WTC11 (cell line): ENCODE data around the gene ATXN7. TPM values are rescaled to one million over a fixed set of nuclear protein-coding genes. Genes with fewer than 3 reads are reported as not detected.

Experiments used
- ATAC-seq: fragments of 200-7000 bp; cut with Tn5 transposase; 2 replicates; pipeline ENCODE4 v1.10.0; 2021; ENCODE audit warnings: mild to moderate bottlenecking, moderate library complexity
- CTCF ChIA-PET: fragments of 300-600 bp; sonication (Branson Sonifier 250); formaldehyde crosslinking; loops from one replicate; lab custom pipeline; 2021; ENCODE audit warnings: antibody characterized with exemption; lab: Charles Lee
- POLR2A ChIA-PET: fragments of 350-600 bp; sonication (Branson Sonifier 250); formaldehyde crosslinking; loops from one replicate; lab custom pipeline; 2021; ENCODE audit warnings: antibody characterized with exemption; lab: Charles Lee
- DNase-seq: peaks from one replicate; pipeline ENCODE4 v3.0.0; 2021; ENCODE audit warnings: low spot score
- H3K27ac Mint-ChIP-seq: 2 replicates; pipeline ENCODE4 v1.8.0; 2021; ENCODE audit warnings: mixed read lengths
- H3K27me3 Mint-ChIP-seq: 2 replicates; pipeline ENCODE4 v1.8.0; 2021; ENCODE audit warnings: low read depth, mild to moderate bottlenecking, moderate library complexity, mixed read lengths
- H3K36me3 Mint-ChIP-seq: 2 replicates; pipeline ENCODE4 v1.8.0; 2021; ENCODE audit warnings: mixed read lengths
- H3K4me1 Mint-ChIP-seq: 2 replicates; pipeline ENCODE4 v1.8.0; 2022; ENCODE audit warnings: mixed read lengths
- H3K4me3 Mint-ChIP-seq: 2 replicates; pipeline ENCODE4 v1.8.0; 2021; ENCODE audit warnings: mild to moderate bottlenecking, moderate library complexity, mixed read lengths
- H3K9me3 Mint-ChIP-seq: 2 replicates; pipeline ENCODE4 v1.8.0; 2021; ENCODE audit warnings: mixed read lengths
- EMX1 ChIP-seq: fragments of 250-450 bp; sonication (Bioruptor Pico); IDR thresholded peaks from 2 replicates; pipeline ENCODE4 v1.8.0; 2021; ENCODE audit warnings: mild to moderate bottlenecking
- HMGA2 ChIP-seq: fragments of 250-450 bp; sonication (Bioruptor Pico); IDR thresholded peaks from 2 replicates; pipeline ENCODE4 v1.4.0; 2021; ENCODE audit warnings: mild to moderate bottlenecking, moderate library complexity
- RORB ChIP-seq: fragments of 250-450 bp; sonication (Bioruptor Pico); IDR thresholded peaks from 2 replicates; pipeline ENCODE4 v1.9.0; 2021; ENCODE audit warnings: mild to moderate bottlenecking
- SMAD3 ChIP-seq: sonication (generic); formaldehyde crosslinking; IDR thresholded peaks from 2 replicates; pipeline ENCODE4 v1.8.0; 2022; ENCODE audit warnings: missing genetic modification reagents, mild to moderate bottlenecking, borderline replicate concordance
- TCF7 ChIP-seq: sonication (generic); formaldehyde crosslinking; IDR thresholded peaks from 2 replicates; pipeline ENCODE4 v1.8.0; 2022; ENCODE audit warnings: mild to moderate bottlenecking, low read depth, missing genetic modification reagents, moderate library complexity
- total RNA-seq: library from RNA; stranded (reverse); gene quantifications from 3 replicates; pipeline ENCODE4 v1.2.3, GENCODE V29; 2021
- TF ChIP-seq, protein P1 (sequence below): sonication (generic); formaldehyde crosslinking; IDR thresholded peaks from 2 replicates; pipeline ENCODE4 v1.8.0; 2023; ENCODE audit warnings: missing genetic modification reagents
- TF ChIP-seq, protein P2 (sequence below): sonication (generic); formaldehyde crosslinking; conservative IDR thresholded peaks from 2 replicates; pipeline ENCODE4 v1.8.1; 2022; ENCODE audit warnings: mild to moderate bottlenecking, missing genetic modification reagents
- TF ChIP-seq, protein P3 (sequence below): sonication (generic); formaldehyde crosslinking; conservative IDR thresholded peaks from 2 replicates; pipeline ENCODE4 v1.8.1; 2023; ENCODE audit warnings: mild to moderate bottlenecking, low read depth, missing genetic modification reagents, moderate library complexity
- TF ChIP-seq, protein P4 (sequence below): sonication (generic); formaldehyde crosslinking; IDR thresholded peaks from 2 replicates; pipeline ENCODE4 v1.8.0; 2022; ENCODE audit warnings: mild to moderate bottlenecking, missing genetic modification reagents
- TF ChIP-seq, protein P5 (sequence below): sonication (generic); formaldehyde crosslinking; IDR thresholded peaks from 2 replicates; pipeline ENCODE4 v1.8.1; 2023; ENCODE audit warnings: mild to moderate bottlenecking, missing genetic modification reagents
- TF ChIP-seq, protein P6 (sequence below): sonication (generic); formaldehyde crosslinking; IDR thresholded peaks from 2 replicates; pipeline ENCODE4 v1.8.1; 2022; ENCODE audit warnings: mild to moderate bottlenecking, missing genetic modification reagents, moderate library complexity, borderline replicate concordance
- TF ChIP-seq, protein P7 (sequence below): sonication (generic); formaldehyde crosslinking; IDR thresholded peaks from 2 replicates; pipeline ENCODE4 v1.8.1; 2022; ENCODE audit warnings: missing genetic modification reagents, borderline replicate concordance
- TF ChIP-seq, protein P8 (sequence below): sonication (generic); formaldehyde crosslinking; IDR thresholded peaks from 2 replicates; pipeline ENCODE4 v1.8.1; 2023; ENCODE audit warnings: mild to moderate bottlenecking, moderate library complexity, missing genetic modification reagents

ATXN7 gene
- total RNA-seq, 1 experiment from 2014 or later: 11.7 TPM

DNA sequence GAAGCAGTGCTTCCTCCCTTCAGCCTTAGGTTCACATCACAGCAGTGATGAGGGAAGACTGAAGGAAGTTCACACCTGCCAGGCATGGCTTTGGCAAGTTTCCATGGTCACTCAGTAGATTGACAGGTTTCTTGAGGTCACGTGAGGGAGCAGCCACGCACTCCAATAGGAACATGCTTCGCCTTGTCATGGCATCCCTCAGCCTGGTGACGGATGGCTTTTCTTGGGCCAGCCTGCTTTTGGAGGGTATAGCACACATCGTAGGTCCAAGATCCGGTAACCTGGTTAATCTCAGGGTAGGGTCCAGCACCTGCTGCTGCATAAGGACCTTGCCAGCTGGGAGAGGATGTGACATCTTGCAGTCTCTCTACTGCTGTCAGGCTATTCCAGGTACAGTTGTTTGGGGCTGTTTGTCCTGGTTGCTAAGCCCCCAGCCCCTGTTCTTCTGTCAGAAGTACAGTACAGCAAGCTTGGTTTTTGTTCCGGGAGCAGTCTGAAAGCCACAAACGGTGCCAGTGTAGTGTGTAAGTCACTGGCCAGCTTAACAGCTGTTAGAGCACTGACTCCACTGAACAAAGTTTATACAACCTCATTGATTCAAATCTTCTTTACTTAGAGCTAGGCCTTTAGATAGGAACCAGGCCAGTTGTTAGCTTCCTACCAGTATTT lies 117.3 kb downstream of the ATXN7 start:
- ChIA-PET POLR2A (no interaction called here), CTCF (no interaction called here)
- no peaks in the 10 kb centered on the region for H3K4me1 Mint-ChIP-seq
- no peak overlapping the region for H3K27ac Mint-ChIP-seq
- TF ChIP-seq, protein P1, sequence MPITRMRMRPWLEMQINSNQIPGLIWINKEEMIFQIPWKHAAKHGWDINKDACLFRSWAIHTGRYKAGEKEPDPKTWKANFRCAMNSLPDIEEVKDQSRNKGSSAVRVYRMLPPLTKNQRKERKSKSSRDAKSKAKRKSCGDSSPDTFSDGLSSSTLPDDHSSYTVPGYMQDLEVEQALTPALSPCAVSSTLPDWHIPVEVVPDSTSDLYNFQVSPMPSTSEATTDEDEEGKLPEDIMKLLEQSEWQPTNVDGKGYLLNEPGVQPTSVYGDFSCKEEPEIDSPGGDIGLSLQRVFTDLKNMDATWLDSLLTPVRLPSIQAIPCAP: no peak
- TF ChIP-seq, protein P2, sequence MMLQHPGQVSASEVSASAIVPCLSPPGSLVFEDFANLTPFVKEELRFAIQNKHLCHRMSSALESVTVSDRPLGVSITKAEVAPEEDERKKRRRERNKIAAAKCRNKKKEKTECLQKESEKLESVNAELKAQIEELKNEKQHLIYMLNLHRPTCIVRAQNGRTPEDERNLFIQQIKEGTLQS (CRISPR knock-in tag): no peak
- no peak for TF ChIP-seq EMX1
- TF ChIP-seq, protein P3, sequence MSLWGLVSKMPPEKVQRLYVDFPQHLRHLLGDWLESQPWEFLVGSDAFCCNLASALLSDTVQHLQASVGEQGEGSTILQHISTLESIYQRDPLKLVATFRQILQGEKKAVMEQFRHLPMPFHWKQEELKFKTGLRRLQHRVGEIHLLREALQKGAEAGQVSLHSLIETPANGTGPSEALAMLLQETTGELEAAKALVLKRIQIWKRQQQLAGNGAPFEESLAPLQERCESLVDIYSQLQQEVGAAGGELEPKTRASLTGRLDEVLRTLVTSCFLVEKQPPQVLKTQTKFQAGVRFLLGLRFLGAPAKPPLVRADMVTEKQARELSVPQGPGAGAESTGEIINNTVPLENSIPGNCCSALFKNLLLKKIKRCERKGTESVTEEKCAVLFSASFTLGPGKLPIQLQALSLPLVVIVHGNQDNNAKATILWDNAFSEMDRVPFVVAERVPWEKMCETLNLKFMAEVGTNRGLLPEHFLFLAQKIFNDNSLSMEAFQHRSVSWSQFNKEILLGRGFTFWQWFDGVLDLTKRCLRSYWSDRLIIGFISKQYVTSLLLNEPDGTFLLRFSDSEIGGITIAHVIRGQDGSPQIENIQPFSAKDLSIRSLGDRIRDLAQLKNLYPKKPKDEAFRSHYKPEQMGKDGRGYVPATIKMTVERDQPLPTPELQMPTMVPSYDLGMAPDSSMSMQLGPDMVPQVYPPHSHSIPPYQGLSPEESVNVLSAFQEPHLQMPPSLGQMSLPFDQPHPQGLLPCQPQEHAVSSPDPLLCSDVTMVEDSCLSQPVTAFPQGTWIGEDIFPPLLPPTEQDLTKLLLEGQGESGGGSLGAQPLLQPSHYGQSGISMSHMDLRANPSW (CRISPR knock-in tag): no peak
- TF ChIP-seq, protein P4, sequence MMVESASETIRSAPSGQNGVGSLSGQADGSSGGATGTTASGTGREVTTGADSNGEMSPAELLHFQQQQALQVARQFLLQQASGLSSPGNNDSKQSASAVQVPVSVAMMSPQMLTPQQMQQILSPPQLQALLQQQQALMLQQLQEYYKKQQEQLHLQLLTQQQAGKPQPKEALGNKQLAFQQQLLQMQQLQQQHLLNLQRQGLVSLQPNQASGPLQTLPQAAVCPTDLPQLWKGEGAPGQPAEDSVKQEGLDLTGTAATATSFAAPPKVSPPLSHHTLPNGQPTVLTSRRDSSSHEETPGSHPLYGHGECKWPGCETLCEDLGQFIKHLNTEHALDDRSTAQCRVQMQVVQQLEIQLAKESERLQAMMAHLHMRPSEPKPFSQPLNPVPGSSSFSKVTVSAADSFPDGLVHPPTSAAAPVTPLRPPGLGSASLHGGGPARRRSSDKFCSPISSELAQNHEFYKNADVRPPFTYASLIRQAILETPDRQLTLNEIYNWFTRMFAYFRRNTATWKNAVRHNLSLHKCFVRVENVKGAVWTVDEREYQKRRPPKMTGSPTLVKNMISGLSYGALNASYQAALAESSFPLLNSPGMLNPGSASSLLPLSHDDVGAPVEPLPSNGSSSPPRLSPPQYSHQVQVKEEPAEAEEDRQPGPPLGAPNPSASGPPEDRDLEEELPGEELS (CRISPR knock-in tag): no peak
- ATAC-seq (no peak), DNase-seq (no peak)
- H3K27me3 Mint-ChIP-seq: no peaks in the 10 kb centered on the region
- no peak overlapping the region for H3K4me3 Mint-ChIP-seq
- H3K9me3 Mint-ChIP-seq: no peaks in the 10 kb centered on the region
- H3K36me3 Mint-ChIP-seq: peaks cover 13% of the 10 kb centered on the region

DNA sequence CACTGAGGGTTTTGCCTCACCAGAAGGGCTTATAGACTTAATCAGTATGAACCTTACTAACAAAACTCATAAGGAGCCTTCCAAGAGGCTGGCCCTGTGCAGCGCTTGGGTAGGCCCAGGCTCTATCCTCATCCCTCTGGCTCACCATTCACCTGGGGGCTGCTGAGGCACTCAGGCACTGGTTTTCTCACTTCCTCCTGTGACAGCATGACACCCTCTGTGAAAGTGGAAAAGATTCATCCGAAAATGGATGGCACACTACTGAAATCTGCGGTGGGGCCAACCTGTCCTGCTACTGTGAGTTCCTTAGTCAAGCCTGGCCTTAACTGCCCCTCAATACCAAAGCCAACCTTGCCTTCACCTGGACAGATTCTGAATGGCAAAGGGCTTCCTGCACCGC lies 118.3 kb downstream of the ATXN7 start:
- H3K27ac Mint-ChIP-seq: no peak overlapping the region
- no peak for ATAC-seq
- DNase-seq: no peak
- CTCF ChIA-PET: no interaction called here
- H3K36me3 Mint-ChIP-seq: peaks cover 13% of the 10 kb centered on the region
- TF ChIP-seq, protein P2 (CRISPR knock-in tag): no peak
- TF ChIP-seq, protein P5, sequence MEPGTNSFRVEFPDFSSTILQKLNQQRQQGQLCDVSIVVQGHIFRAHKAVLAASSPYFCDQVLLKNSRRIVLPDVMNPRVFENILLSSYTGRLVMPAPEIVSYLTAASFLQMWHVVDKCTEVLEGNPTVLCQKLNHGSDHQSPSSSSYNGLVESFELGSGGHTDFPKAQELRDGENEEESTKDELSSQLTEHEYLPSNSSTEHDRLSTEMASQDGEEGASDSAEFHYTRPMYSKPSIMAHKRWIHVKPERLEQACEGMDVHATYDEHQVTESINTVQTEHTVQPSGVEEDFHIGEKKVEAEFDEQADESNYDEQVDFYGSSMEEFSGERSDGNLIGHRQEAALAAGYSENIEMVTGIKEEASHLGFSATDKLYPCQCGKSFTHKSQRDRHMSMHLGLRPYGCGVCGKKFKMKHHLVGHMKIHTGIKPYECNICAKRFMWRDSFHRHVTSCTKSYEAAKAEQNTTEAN: no peak
- TF ChIP-seq SMAD3 (CRISPR knock-in tag): no peak
- no peak for TF ChIP-seq EMX1
- TF ChIP-seq, protein P6, sequence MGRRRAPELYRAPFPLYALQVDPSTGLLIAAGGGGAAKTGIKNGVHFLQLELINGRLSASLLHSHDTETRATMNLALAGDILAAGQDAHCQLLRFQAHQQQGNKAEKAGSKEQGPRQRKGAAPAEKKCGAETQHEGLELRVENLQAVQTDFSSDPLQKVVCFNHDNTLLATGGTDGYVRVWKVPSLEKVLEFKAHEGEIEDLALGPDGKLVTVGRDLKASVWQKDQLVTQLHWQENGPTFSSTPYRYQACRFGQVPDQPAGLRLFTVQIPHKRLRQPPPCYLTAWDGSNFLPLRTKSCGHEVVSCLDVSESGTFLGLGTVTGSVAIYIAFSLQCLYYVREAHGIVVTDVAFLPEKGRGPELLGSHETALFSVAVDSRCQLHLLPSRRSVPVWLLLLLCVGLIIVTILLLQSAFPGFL (CRISPR knock-in tag): no peak
- TF ChIP-seq RORB (CRISPR knock-in tag): no peak
- TF ChIP-seq, protein P7, sequence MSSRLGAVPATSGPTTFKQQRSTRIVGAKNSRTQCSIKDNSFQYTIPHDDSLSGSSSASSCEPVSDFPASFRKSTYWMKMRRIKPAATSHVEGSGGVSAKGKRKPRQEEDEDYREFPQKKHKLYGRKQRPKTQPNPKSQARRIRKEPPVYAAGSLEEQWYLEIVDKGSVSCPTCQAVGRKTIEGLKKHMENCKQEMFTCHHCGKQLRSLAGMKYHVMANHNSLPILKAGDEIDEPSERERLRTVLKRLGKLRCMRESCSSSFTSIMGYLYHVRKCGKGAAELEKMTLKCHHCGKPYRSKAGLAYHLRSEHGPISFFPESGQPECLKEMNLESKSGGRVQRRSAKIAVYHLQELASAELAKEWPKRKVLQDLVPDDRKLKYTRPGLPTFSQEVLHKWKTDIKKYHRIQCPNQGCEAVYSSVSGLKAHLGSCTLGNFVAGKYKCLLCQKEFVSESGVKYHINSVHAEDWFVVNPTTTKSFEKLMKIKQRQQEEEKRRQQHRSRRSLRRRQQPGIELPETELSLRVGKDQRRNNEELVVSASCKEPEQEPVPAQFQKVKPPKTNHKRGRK (CRISPR knock-in tag): no peak
- TF ChIP-seq, protein P8, sequence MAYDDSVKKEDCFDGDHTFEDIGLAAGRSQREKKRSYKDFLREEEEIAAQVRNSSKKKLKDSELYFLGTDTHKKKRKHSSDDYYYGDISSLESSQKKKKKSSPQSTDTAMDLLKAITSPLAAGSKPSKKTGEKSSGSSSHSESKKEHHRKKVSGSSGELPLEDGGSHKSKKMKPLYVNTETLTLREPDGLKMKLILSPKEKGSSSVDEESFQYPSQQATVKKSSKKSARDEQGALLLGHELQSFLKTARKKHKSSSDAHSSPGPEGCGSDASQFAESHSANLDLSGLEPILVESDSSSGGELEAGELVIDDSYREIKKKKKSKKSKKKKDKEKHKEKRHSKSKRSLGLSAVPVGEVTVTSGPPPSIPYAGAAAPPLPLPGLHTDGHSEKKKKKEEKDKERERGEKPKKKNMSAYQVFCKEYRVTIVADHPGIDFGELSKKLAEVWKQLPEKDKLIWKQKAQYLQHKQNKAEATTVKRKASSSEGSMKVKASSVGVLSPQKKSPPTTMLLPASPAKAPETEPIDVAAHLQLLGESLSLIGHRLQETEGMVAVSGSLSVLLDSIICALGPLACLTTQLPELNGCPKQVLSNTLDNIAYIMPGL: no peak
- no peak for TF ChIP-seq HMGA2 (CRISPR knock-in tag)
- TF ChIP-seq TCF7 (CRISPR knock-in tag): no peak
- TF ChIP-seq, all 79 proteins: peak for 0
- H3K27me3 Mint-ChIP-seq: no peaks in the 10 kb centered on the region
- POLR2A ChIA-PET: interaction anchor here (0.6 kb wide), 1 partner anchor 365 kb away, joined by 4 read pairs; no protein-coding TSS in a partner anchor
- H3K9me3 Mint-ChIP-seq: no peaks in the 10 kb centered on the region
- H3K4me3 Mint-ChIP-seq: no peak overlapping the region
- no peaks in the 10 kb centered on the region for H3K4me1 Mint-ChIP-seq
